AG20443 (cell line): ENCODE data around the gene SDR39U1.

ENCODE experiments used
- DNase-seq: peaks from one replicate; pipeline ENCODE4 v3.0.0; 2012; ENCODE audit warnings: low spot score, mixed read lengths

SDR39U1 gene

GRCh38 chr14:24441904-24442239, 704 bp downstream of the SDR39U1 start:
- DNase-seq: no peak

GRCh38 chr14:24441485-24441884, 1.1 kb downstream of the SDR39U1 start:
- no peak for DNase-seq

GRCh38 chr14:24440606-24441399, 1.8 kb downstream of the SDR39U1 start:
- no peak for DNase-seq

- no peak for DNase-seq
Measured at GRCh38 chr14:24439830-24440605, 2.6 kb downstream of the SDR39U1 start.

- no peak for DNase-seq
Measured at GRCh38 chr14:24439257-24439656, 3.3 kb downstream of the SDR39U1 start.

- DNase-seq: no peak
Measured at GRCh38 chr14:24438223-24439097, 4.1 kb downstream of the SDR39U1 start.

- DNase-seq: no peak
Measured at GRCh38 chr14:24437736-24438067, 4.9 kb downstream of the SDR39U1 start.

- no peak for DNase-seq
Measured at GRCh38 chr14:24437020-24437735, 5.4 kb downstream of the SDR39U1 start.

- DNase-seq: peak; percentile 82
Measured at GRCh38 chr14:24436355-24437019, 6.1 kb downstream of the SDR39U1 start.

GRCh38 chr14:24435998-24436354, 6.6 kb downstream of the SDR39U1 start:
- no peak for DNase-seq

GRCh38 chr14:24435192-24435810, 7.3 kb downstream of the SDR39U1 start:
- DNase-seq: no peak

GRCh38 chr14:24434676-24435075, 7.9 kb downstream of the SDR39U1 start:
- DNase-seq: no peak

GRCh38 chr14:24434036-24434435, 8.5 kb downstream of the SDR39U1 start:
- DNase-seq: no peak

GRCh38 chr14:24432259-24433131, 10.1 kb downstream of the SDR39U1 start:
- DNase-seq: no peak

GRCh38 chr14:24431569-24432258, 10.9 kb downstream of the SDR39U1 start:
- peak; percentile 91 for DNase-seq

- peak; percentile 43 for DNase-seq
Measured at GRCh38 chr14:24430682-24431568, 11.7 kb downstream of the SDR39U1 start.

- peak; percentile 96 for DNase-seq
Measured at GRCh38 chr14:24430143-24430681, 12.4 kb downstream of the SDR39U1 start.
